Ramos (cell line): Measurements from ENCODE around the gene PSG1.
"Not testable (repeated sequence)": the region's sequence is repeated elsewhere in the genome, so short reads cannot be mapped to it uniquely, and the experiment has no call there.

Experiments
- in situ Hi-C: fragments of 300-500 bp; cut with MboI; formaldehyde crosslinking; loops from one replicate; pipeline ENCODE4 v1.14.3; 2022; ENCODE audit warnings: low sequenced_read_pairs; ENCODE audit not compliant: unreplicated experiment

The PSG1 gene

GRCh38 chr19:42879613-42880012 is at the start of gene PSG1:
PSG1 (minus strand) TSS chr19:42879713; CDS start chr19:42879581, 132 bp downstream.
- in situ Hi-C loops = no loop called here

DNA sequence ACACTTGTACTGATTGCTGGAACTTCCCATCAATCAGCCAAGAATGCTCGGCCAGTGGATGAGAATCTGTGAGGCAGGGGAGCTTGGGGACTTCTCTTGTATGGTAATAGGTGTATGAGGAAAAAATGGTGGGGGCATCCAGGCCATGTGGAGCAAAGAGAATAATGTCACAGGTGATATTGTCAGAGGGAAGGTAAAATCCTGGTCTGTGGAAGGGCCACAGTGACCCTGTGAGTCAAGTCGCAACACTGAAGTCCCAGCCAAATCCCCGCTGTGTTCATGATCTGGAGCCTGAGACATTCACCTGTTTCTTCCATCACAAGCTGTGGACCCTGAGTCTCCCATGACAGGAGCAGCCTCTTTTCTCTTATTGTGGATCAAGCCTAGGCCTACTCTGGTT is 49.4 kb upstream of the PSG1 start:
- in situ Hi-C loops = no loop called here

GRCh38 chr19:42926781-42927180 is 47.3 kb upstream of the PSG1 start:
- in situ Hi-C loops = no loop called here

DNA sequence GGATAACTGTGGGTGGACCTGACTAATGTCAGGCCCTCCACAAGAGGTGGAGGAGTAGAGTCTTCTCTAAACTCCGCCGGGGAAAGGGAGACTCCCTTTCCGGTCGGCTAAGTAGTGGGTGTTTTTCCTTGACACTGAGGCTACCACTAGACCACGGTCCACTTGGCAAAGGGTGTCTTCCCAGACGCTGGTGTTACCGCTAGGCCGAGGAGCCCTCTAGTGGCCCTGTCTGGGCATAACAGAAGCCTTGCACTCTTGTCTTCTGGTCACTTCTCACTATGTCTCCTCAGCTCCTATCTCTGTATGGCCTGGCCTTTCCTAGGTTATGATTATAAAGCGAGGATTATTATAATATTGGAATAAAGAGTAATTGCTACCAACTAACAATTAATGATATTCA is 43.6 kb upstream of the PSG1 start:
- in situ Hi-C loops = not testable (repeated sequence)

DNA sequence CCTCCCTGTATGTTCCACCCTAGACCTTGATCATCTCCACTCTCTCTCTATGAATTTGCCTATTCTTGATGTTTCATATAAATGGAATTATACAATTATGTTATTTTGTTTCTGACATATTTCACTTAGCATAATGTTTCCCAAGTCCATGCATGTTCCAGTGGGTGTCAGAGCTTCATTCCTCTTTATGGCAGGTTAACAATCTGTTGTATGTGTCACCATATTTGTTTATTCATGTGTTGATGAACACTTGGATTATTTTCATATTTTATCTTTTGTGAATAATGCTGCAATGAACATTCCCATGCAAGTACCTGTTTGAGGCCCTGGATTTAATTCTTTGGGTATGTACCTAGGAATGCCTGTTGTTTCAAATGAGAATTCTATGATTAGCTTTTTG is 41.5 kb upstream of the PSG1 start:
- in situ Hi-C loops = not testable (repeated sequence)

GRCh38 chr19:42919757-42920079 is 40.2 kb upstream of the PSG1 start:
- in situ Hi-C loops = no loop called here

DNA sequence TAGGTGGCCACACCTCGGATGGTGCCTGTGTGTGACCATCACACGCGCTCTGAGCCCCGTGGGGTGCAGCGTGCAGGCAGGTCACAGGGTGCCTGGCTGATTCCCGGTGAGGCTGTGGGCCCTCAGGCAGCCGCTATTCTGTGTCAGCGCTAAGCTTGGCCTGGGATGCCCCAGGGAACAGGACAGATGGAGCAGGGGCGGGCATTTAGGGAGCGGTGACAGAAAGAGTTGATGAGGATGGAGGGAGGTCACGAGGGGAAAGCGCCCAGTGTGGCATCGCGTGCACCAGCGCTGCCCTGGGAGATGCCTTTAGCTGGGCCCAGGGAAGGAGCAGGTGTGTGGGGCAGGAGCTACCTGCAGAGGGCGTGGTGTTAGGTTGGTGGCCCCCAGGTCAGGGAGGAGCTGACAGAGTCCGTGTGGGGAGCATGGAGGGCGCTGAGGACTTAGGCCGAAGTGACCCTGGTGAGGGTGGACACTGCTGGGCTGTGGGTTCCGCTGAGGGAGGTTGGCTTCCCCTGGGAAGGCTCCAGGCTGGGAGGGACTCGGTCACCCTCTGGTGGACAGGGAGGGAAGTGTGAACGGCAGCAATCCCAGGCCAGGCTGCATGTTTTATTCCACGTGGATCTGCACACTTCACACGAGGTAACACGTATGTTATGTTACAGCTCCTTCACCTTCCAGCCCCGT is 39.7 kb upstream of the PSG1 start:
- in situ Hi-C loops = not testable (repeated sequence)

GRCh38 chr19:42918377-42919069 is 39.0 kb upstream of the PSG1 start:
- in situ Hi-C loops = not testable (repeated sequence)

DNA sequence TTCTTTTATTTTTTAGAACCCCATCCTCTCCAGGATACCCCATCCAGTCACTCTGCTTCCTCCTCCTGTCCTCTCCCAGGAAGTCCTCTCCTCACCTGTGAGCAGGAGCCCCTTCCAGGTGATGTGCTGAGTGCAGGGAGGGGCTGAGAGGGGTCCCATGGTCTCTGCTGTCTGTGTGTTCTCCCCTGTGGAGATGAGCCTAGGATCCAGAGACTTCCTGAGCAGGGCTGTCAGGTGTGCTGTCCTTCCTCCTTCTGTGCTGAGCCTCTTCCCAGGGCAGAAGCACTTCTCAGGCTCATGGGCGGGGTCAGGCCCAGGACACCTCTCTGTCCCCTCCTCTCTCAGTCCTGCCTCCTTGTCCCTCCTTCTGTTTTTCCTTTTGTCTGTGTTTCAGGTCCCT is 38.1 kb upstream of the PSG1 start, which contains the start of gene PSG6:
Gene PSG6 (minus strand): TSS at position 261 of the 400 bp plus-strand sequence. CDS start 102 bp downstream, at position 159.
- in situ Hi-C loops = not testable (repeated sequence)

GRCh38 chr19:42916931-42917330 is 37.4 kb upstream of the PSG1 start:
- in situ Hi-C loops = not testable (repeated sequence)

DNA sequence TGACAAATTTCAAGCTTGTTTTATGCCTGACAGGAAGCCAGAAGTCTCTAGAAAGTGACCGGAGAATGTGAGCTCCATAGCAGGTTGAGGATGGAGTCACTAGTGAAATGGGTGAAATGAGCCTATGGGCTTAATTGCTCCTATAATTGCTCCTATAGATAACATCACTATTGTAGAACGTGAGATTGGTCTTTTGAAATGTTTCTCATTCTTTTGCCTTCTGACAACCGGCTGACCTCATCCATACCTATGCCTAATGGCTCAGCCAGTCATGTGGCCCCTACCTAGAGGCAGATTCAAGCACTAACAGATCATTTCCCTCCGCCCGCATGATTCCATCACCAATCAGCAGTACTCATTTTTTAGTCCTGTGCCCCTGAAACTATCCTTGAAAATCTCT is 34.0 kb upstream of the PSG1 start:
- in situ Hi-C loops = not testable (repeated sequence)

DNA sequence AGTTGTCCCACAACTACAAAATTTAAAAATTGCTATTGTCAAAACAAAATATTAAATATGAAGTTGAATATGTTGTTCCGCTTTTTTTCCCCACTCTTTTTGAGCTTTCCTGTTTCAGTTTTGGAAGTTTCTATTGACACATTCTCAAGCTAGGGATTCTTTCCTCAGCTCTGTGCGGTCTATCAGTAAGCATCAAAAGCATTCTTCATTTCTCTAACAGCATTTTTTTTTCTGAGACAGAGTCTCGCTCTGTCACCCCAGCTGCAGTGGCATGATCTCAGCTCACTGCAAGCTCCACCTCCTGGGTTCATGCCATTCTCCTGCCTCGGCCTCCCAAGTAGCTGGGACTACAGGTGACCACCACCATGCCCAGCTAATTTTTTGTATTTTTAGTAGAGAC is 33.4 kb upstream of the PSG1 start:
- in situ Hi-C loops = not testable (repeated sequence)

DNA sequence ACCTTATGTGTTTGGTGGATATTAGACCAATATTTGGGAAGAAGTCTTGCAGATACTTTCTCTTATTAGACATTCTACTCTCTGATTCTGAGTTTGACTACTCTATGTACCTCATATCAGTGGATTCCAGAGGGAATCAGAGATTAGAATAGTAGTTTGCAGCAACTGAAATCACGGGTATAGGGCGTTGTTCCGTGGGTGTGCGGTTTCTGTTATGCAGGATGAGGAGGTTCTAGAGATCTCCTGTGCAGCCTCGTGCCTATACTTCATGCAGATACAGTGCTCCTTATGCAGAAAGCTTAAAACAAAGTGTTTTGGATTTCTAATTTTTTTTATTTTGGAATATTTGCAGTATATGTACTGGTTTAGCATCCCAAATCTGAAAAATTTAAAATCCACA is 32.2 kb upstream of the PSG1 start:
- in situ Hi-C loops = not testable (repeated sequence)

DNA sequence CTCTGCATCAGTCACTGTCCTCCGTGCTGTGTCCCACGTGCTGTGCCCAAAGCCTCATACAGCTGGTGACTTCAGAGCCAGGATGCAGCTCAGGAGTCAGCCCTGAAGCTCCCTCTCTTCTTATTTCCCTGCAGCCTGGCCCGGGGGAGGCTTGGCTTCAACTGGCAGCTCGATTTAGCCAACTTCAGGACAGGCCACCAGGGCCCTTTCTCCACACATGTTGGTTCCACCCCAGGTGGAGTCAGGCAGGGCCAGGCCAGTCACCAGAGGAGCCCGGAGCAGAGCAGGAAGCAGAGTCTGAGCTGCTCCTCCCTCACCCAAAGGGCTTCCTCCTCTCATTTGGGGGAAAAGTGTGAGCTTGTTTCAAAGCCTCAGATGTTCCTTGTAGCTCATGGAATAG is 26.6 kb upstream of the PSG1 start:
- in situ Hi-C loops = not testable (repeated sequence)

DNA sequence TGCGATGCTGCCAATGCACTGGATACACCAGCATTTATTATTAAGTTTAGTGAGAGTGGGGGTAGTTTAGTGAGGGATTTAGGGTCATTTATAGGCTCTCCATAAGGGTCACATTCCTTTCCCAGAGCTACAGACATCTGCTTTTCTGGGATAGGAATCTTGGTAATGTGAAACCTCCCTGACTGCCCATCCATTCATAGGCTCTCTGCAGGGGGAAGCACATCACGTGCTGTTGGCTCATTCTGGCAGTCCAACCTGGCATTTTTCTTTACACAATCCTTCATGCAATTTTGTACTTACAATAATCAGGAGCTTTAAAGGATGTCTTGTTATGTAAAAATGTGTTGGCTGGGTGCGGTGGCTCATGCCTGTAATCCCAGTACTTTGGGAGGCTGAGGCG is 21.0 kb upstream of the PSG1 start:
- in situ Hi-C loops = not testable (repeated sequence)

DNA sequence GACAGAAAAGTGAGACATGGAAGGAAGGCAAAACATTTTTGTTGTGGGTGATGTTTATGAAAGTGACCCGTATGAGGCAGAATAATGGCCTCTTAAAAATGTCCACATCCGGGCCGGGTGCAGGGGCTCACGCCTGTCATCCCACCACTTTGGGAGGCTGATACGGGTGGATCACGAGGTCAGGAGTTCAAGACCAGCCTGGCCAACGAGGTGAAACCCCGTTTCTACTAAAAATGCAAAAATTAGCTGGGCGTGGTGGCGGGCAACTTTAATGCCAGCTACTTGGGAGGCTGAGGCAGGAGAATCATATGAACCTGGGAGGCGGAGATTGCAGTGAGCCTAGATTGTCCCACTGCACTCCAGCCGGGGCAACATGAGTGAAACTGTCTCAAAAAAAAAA is 20.2 kb upstream of the PSG1 start:
- in situ Hi-C loops = not testable (repeated sequence)

DNA sequence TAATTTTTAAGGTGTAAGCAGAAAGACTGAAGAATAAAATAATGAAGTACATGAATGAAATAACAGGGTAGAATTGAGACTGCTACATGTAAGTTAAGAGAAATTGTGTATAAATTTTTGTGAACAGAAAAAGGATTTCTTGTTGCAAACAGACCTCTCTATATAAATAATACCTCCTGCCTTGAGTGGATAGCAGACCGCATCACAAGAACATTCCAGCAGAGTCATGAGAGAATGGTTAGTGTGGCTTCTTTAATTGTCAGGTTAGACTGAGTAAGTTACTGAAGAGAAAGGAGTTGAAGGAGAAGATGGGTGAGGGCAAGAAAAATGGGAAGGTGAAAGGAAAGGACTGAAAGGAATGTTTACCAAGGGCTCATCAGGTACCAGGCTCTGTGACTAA is 19.6 kb upstream of the PSG1 start:
- in situ Hi-C loops = not testable (repeated sequence)

DNA sequence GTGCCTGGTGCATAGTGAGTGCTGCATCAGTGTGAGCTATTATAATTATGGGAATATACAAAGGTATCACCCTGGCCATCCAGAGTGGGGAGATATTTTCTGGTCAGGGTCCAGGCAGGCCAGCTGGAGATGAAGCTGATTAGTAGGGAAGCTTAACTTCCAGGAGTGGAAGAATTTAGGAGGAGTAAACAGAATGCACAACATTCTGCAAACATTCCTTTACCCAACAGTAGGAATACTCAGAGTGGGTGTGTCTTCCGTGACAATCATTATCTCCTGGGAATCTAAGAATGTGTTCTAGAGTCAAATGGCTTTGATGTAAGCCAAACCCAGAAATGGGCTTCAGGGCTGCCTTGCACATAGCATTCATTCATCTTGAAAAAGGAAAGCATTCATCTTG is 19.1 kb upstream of the PSG1 start:
- in situ Hi-C loops = not testable (repeated sequence)

DNA sequence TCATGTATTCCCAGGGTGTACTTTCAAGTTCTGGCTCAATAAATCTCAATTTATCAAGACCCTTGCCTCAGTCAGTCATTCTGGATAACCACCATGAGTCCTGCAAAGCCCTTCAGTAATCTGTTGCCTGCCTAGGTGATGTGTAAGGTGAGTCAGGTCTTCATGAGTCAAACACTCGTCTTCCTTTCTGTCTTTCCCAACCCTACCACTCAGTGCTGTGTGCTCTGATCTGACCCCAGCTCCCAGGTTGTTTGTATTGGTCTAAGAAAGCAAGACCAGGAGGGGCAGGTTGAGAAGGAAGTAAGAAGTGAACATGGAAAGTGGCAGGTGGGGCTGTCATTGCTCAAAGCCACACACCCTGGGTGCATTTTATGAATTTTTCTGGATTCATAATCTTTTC is 18.2 kb upstream of the PSG1 start:
- in situ Hi-C loops = not testable (repeated sequence)

- in situ Hi-C loops = not testable (repeated sequence)
Measured at GRCh38 chr19:42890446-42890845, 10.9 kb upstream of the PSG1 start.

GRCh38 chr19:42887876-42888445 is 8.4 kb upstream of the PSG1 start:
- in situ Hi-C loops = not testable (repeated sequence)

- in situ Hi-C loops = not testable (repeated sequence)
Measured at GRCh38 chr19:42882730-42883129, 3.2 kb upstream of the PSG1 start.
